GM06990 (cell line): ENCODE measurements around the gene ATXN8OS.
"Not testable (repeated sequence)": the region's sequence is repeated elsewhere in the genome, so short reads cannot be mapped to it uniquely, and the experiment has no call there.

Source experiments
- DNase-seq: peaks from one replicate; pipeline ENCODE4 v3.0.0-alpha.2; 2011; ENCODE audit not compliant: insufficient read length; ENCODE audit errors: extremely low read depth
- H3K27me3 ChIP-seq: replicated peaks from 2 replicates; pipeline ENCODE4 v1.6.0; 2011; ENCODE audit warnings: low read length; ENCODE audit not compliant: control insufficient read depth, insufficient read depth
- H3K36me3 ChIP-seq: 2 replicates; pipeline ENCODE4 v1.5.1; 2011; ENCODE audit warnings: low read length; ENCODE audit not compliant: control insufficient read depth, insufficient read depth
- H3K4me3 ChIP-seq: replicated peaks from 2 replicates; pipeline ENCODE4 v1.5.1; 2011; ENCODE audit warnings: low read depth, mild to moderate bottlenecking, control low read depth, low read length
- CTCF ChIP-seq: IDR thresholded peaks from 2 replicates; pipeline ENCODE4 v1.5.1; 2011; ENCODE audit warnings: low read length, control low read depth, mild to moderate bottlenecking, inconsistent platforms; ENCODE audit not compliant: insufficient read depth, poor library complexity, severe bottlenecking

ATXN8OS gene

GRCh38 chr13:70128098-70128497 is 20.5 kb downstream of the ATXN8OS start:
- H3K27me3 ChIP-seq: no peaks in the 10 kb centered on the region
- H3K4me3 ChIP-seq: no peak overlapping the region
- DNase-seq: no peak
- TF ChIP-seq CTCF: no peak
- no peaks in the 10 kb centered on the region for H3K36me3 ChIP-seq

GRCh38 chr13:70142658-70143057 is 35.0 kb downstream of the ATXN8OS start:
- H3K27me3 ChIP-seq, H3K4me3 ChIP-seq, DNase-seq, H3K36me3 ChIP-seq: not testable (repeated sequence)

GRCh38 chr13:70162141-70162540 is 54.5 kb downstream of the ATXN8OS start:
- H3K4me3 ChIP-seq: no peak overlapping the region
- no peak for TF ChIP-seq CTCF
- DNase-seq: no peak

GRCh38 chr13:70170689-70171088 is 63.1 kb downstream of the ATXN8OS start:
- Histone ChIP-seq H3K36me3 (no peaks in the 10 kb centered on the region), H3K4me3 (no peak overlapping the region), H3K27me3 (no peaks in the 10 kb centered on the region)
- DNase-seq: no peak
- TF ChIP-seq CTCF: no peak

More at GRCh38 chr13:70162141-70162540, 54.5 kb downstream of the ATXN8OS start:
- no peaks in the 10 kb centered on the region for H3K36me3 ChIP-seq
- no peaks in the 10 kb centered on the region for H3K27me3 ChIP-seq

GRCh38 chr13:70171151-70171550 is 63.5 kb downstream of the ATXN8OS start:
- TF ChIP-seq CTCF: no peak
- Histone ChIP-seq H3K27me3 (no peaks in the 10 kb centered on the region), H3K36me3 (no peaks in the 10 kb centered on the region), H3K4me3 (no peak overlapping the region)
- DNase-seq: no peak

GRCh38 chr13:70172946-70173597 is 65.4 kb downstream of the ATXN8OS start:
- H3K27me3 ChIP-seq: no peaks in the 10 kb centered on the region
- TF ChIP-seq CTCF: no peak
- no peak overlapping the region for H3K4me3 ChIP-seq
- no peak for DNase-seq
- H3K36me3 ChIP-seq: no peaks in the 10 kb centered on the region
